ENCODE results near the gene CDKL5.

GRCh38 chrX:18649498-18649951 lies 224.1 kb downstream of the CDKL5 start:
- TF ChIP-seq POLR2A (IDR thresholded peaks at IDR 0.05; ENCODE audit: low read length) (no peak), GATA1 (IDR thresholded peaks at IDR 0.05; ENCODE audit: low read depth, low read length) (no peak)
